Loucy (cell line): ENCODE measurements around the gene TNFSF13B.

ENCODE experiments used
- H2AFZ ChIP-seq: fragments of 200-600 bp; sonication (generic); 2 replicates; pipeline ENCODE4 v1.6.0; 2016; ENCODE audit warnings: antibody characterized with exemption, mild to moderate bottlenecking, low read length, moderate library complexity
- H3F3A ChIP-seq: fragments of 200-600 bp; 2 replicates; pipeline ENCODE4 v1.6.0; 2016; ENCODE audit warnings: antibody characterized with exemption, low read depth, mild to moderate bottlenecking
- H3K27me3 ChIP-seq: fragments of 200-600 bp; sonication (generic); 2 replicates; pipeline ENCODE4 v1.6.1; 2014; ENCODE audit warnings: low read length, mild to moderate bottlenecking; ENCODE audit not compliant: insufficient read depth, poor library complexity, severe bottlenecking
- H3K36me3 ChIP-seq: fragments of 200-600 bp; sonication (generic); 2 replicates; pipeline ENCODE4 v1.6.1; 2016; ENCODE audit warnings: low read length; ENCODE audit not compliant: insufficient read depth
- H3K4me1 ChIP-seq: fragments of 200-600 bp; sonication (generic); 2 replicates; pipeline ENCODE4 v1.5.1; 2014; ENCODE audit warnings: low read length, mild to moderate bottlenecking; ENCODE audit not compliant: insufficient read depth, poor library complexity, severe bottlenecking
- H3K4me2 ChIP-seq: fragments of 200-600 bp; sonication (generic); 2 replicates; pipeline ENCODE4 v1.6.0; 2014; ENCODE audit warnings: antibody characterized with exemption, low read length, low read depth, mild to moderate bottlenecking; ENCODE audit not compliant: poor library complexity, severe bottlenecking
- H3K4me3 ChIP-seq: fragments of 200-600 bp; sonication (generic); 2 replicates; pipeline ENCODE4 v1.5.1; 2014; ENCODE audit warnings: low read length, mild to moderate bottlenecking, mixed read lengths; ENCODE audit not compliant: poor library complexity, severe bottlenecking
- H3K79me2 ChIP-seq: fragments of 200-600 bp; sonication (generic); 2 replicates; pipeline ENCODE4 v1.6.1; 2014; ENCODE audit warnings: low read length; ENCODE audit not compliant: insufficient read depth
- H3K9ac ChIP-seq: fragments of 200-600 bp; sonication (generic); 2 replicates; pipeline ENCODE4 v1.6.0; 2014; ENCODE audit warnings: mild to moderate bottlenecking, low read depth, low read length, moderate library complexity; ENCODE audit not compliant: poor library complexity, severe bottlenecking
- H3K9me2 ChIP-seq: fragments of 200-600 bp; sonication (generic); replicated peaks from 2 replicates; pipeline ENCODE4 v1.6.1; 2016; ENCODE audit warnings: low read depth, low read length, mixed read lengths
- H3K9me3 ChIP-seq: fragments of 200-600 bp; sonication (generic); 2 replicates; pipeline ENCODE4 v1.6.1; 2014; ENCODE audit warnings: mild to moderate bottlenecking, antibody characterized with exemption, low read length, low read depth; ENCODE audit not compliant: insufficient read depth
- H4K20me1 ChIP-seq: fragments of 200-600 bp; sonication (generic); 2 replicates; pipeline ENCODE4 v1.6.0; 2014; ENCODE audit warnings: antibody characterized with exemption, low read length, mild to moderate bottlenecking; ENCODE audit not compliant: insufficient read depth, poor library complexity, severe bottlenecking
- EZH2phosphoT487 ChIP-seq: fragments of 200-600 bp; IDR thresholded peaks from 2 replicates; pipeline ENCODE4 v1.6.1; 2018; ENCODE audit warnings: antibody characterized with exemption, mild to moderate bottlenecking, moderate library complexity, borderline replicate concordance
- TF ChIP-seq, protein P1 (sequence below): fragments of 200-600 bp; sonication (generic); conservative IDR thresholded peaks from 2 replicates; pipeline ENCODE4 v1.5.1; 2014; ENCODE audit warnings: mild to moderate bottlenecking, antibody characterized with exemption, low read length

The TNFSF13B gene

DNA sequence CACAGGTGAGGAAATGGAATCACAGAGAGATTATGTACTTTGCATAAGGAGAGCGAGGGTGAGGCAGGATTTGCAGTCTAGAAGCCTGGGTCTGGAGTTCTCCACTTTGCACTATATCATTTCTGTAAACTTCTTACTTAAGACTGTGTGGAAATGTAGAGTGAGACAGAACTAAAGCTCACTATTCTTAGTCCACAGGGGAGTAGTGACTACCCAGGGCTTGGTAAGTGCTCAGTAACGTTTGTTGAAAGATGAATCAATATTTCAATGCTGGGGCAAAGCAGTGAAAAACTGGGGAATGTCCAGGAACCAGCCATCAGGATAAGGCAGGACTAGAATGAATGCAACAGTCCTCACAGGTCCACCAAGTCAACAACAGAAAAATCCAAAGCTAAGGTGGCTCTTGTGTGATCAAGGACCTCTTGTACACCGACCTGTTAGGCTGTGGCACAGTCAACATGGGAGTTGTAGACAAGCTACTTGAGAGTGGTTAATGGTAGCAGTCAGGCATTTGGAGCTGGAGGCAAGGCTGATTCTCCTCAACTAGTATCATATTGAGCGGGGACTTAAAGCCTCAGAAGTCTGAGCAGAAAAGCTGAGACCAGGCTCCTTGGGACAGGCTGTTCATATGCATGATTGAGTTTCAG is 929 bp upstream of the TNFSF13B start:
- Histone ChIP-seq H3K9ac (no peak overlapping the region), H4K20me1 (no peaks in the 10 kb centered on the region), H3K4me3 (no peak overlapping the region), H3K79me2 (no peaks in the 10 kb centered on the region), H3K4me1 (peaks cover 27% of the 10 kb centered on the region), H2AFZ (no peak overlapping the region), H3K9me3 (no peaks in the 10 kb centered on the region), H3K4me2 (no peak overlapping the region), H3F3A (no peaks in the 10 kb centered on the region), H3K9me2 (no peaks in the 10 kb centered on the region), H3K36me3 (no peaks in the 10 kb centered on the region), H3K27me3 (no peaks in the 10 kb centered on the region)
- no peak for TF ChIP-seq EZH2phosphoT487
- TF ChIP-seq, protein P1, sequence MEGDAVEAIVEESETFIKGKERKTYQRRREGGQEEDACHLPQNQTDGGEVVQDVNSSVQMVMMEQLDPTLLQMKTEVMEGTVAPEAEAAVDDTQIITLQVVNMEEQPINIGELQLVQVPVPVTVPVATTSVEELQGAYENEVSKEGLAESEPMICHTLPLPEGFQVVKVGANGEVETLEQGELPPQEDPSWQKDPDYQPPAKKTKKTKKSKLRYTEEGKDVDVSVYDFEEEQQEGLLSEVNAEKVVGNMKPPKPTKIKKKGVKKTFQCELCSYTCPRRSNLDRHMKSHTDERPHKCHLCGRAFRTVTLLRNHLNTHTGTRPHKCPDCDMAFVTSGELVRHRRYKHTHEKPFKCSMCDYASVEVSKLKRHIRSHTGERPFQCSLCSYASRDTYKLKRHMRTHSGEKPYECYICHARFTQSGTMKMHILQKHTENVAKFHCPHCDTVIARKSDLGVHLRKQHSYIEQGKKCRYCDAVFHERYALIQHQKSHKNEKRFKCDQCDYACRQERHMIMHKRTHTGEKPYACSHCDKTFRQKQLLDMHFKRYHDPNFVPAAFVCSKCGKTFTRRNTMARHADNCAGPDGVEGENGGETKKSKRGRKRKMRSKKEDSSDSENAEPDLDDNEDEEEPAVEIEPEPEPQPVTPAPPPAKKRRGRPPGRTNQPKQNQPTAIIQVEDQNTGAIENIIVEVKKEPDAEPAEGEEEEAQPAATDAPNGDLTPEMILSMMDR: no peak

DNA sequence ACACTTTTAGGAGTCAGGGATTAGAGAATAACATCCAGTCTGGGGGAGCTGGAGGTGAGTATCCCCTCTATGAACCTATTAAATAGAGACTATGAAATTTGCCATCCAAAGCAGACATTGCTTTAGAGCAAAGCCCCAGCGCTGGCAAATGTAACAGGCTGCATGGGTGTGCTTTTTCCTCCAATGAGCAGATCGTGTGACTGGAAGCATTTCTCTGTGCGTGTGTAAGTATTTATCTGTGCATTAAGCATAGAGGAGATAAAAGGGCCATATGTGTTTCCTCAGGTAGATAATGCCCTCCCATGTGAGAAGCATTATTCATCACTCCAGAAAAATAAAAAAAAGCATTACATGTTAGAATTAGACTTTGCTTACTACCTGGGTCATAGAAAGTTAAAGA is 924 bp downstream of the TNFSF13B start:
- H3K36me3 ChIP-seq: no peaks in the 10 kb centered on the region
- H3K9me2 ChIP-seq: no peaks in the 10 kb centered on the region
- peak overlapping the region; percentile 64 for H3K4me2 ChIP-seq
- H3K9ac ChIP-seq: peak overlapping the region; percentile 44
- no peaks in the 10 kb centered on the region for H4K20me1 ChIP-seq
- H3K4me1 ChIP-seq: peaks cover 27% of the 10 kb centered on the region
- H3K9me3 ChIP-seq: no peaks in the 10 kb centered on the region
- H3K27me3 ChIP-seq: no peaks in the 10 kb centered on the region
- peak overlapping the region; percentile 93 for H2AFZ ChIP-seq
- no peaks in the 10 kb centered on the region for H3K79me2 ChIP-seq
- TF ChIP-seq, protein P1: no peak
- TF ChIP-seq EZH2phosphoT487: no peak
- H3K4me3 ChIP-seq: peak overlapping the region; percentile 63
- H3F3A ChIP-seq: no peaks in the 10 kb centered on the region

DNA sequence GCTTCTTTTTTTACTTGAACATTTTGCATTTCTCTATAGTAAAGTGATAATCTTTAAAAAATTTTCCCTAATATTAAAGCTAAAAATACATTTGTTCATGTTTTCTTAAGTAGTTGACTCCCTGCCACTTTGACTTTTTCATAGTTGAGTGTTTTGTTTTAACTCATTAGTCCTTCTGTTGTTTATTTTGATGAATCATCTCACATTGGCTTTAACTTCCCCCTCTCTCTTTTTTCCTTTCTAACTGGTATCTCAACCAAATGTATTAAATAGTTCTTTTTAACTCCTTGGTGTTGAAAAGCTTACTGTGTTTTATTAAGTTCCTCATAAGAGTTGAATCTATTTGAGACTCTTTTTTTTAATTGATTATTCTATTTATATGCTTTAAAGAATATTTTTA is 2.8 kb downstream of the TNFSF13B start:
- Histone ChIP-seq H3K36me3 (no peaks in the 10 kb centered on the region), H3K4me3 (no peak overlapping the region), H4K20me1 (no peaks in the 10 kb centered on the region), H3K9me3 (no peaks in the 10 kb centered on the region), H3K4me1 (peaks cover 12% of the 10 kb centered on the region), H3K9ac (no peak overlapping the region), H2AFZ (no peak overlapping the region), H3K79me2 (no peaks in the 10 kb centered on the region), H3F3A (no peaks in the 10 kb centered on the region), H3K27me3 (no peaks in the 10 kb centered on the region), H3K9me2 (no peaks in the 10 kb centered on the region), H3K4me2 (no peak overlapping the region)
- TF ChIP-seq, protein P1: no peak
